Measurements from ENCODE around the gene PEX14. TPM values are rescaled to one million over a fixed set of nuclear protein-coding genes. Genes with fewer than 3 reads are reported as not detected.
A peak's percentile ranks its signal among the peaks of the same experiment; 100 is the strongest.

The PEX14 gene
- total RNA-seq, 2 donors from 2014 or later = 24.3 to 26.0 TPM

- no peaks in the 10 kb centered on the region for H3K36me3 ChIP-seq (ENCODE audit: control insufficient read depth, insufficient read depth, low read length)
- H3K9me3 ChIP-seq (ENCODE audit: control insufficient read depth, low read length) = no peaks in the 10 kb centered on the region
- 73 to 82% methylated on average over 8 to 9 of the region's 9 CpGs for WGBS, 2 experiments (ENCODE audit: insufficient coverage in 1 of 2, insufficient read length in 1 of 2)
- peaks cover 9% of the 10 kb centered on the region for H3K4me1 ChIP-seq (ENCODE audit: control insufficient read depth, insufficient read depth, low read length)
- Mint-ChIP-seq H3K9me3 (no peaks in the 10 kb centered on the region), H3K27ac (peak overlapping the region; percentile 81), H3K36me3 (ENCODE audit: low read depth) (peaks cover 3% of the 10 kb centered on the region), H3K27me3 (ENCODE audit: insufficient read depth) (no peaks in the 10 kb centered on the region), H3K4me3 (no peak overlapping the region), H3K4me1 (peaks cover 34% of the 10 kb centered on the region)
- H3K4me3 ChIP-seq (ENCODE audit: low read length) = no peak overlapping the region
- TF ChIP-seq CTCF (conservative IDR thresholded peaks at IDR 0.05) = no peak
- no peak overlapping the region for H3K9ac ChIP-seq (ENCODE audit: extremely low read depth, low read length, poor library complexity, severe bottlenecking)
- H3K27me3 ChIP-seq (ENCODE audit: control insufficient read depth, insufficient read depth, low read length, poor library complexity, severe bottlenecking) = no peaks in the 10 kb centered on the region
- peak overlapping the region; percentile 39 for H3K27ac ChIP-seq (ENCODE audit: low read depth, low read length)
- no peak for DNase-seq
These were observed 81.8 kb downstream of the PEX14 start for GRCh38 chr1:10556430-10557005.

DNA sequence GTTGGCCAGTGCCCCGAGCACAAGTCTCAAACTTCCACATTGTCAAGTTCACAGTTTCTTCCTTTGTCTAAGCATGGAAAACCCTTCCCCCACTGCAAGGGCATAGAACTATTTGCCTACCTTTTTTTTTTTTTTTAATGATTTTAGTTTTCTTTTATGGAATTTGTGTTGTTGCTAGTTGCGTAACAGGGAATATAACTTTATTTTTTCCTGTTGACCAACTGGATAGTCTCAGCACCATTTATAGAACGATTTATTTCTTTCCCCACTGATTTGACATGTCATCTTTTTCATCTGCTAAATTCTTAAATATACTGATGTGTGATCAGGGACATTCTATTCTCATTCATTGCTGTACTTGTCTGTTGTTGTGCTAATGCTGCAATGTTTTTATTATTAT, 83.0 kb downstream of the PEX14 start:
- peaks cover 9% of the 10 kb centered on the region for H3K4me1 ChIP-seq (ENCODE audit: control insufficient read depth, insufficient read depth, low read length)
- H3K9me3 ChIP-seq (ENCODE audit: control insufficient read depth, low read length) = peaks cover 4% of the 10 kb centered on the region
- TF ChIP-seq CTCF (conservative IDR thresholded peaks at IDR 0.05) = no peak
- H3K9ac ChIP-seq (ENCODE audit: extremely low read depth, low read length, poor library complexity, severe bottlenecking) = no peak overlapping the region
- Mint-ChIP-seq H3K4me1 (peaks cover 34% of the 10 kb centered on the region), H3K9me3 (peaks cover 3% of the 10 kb centered on the region), H3K27me3 (ENCODE audit: insufficient read depth) (no peaks in the 10 kb centered on the region), H3K36me3 (ENCODE audit: low read depth) (peaks cover 6% of the 10 kb centered on the region), H3K4me3 (no peak overlapping the region), H3K27ac (no peak overlapping the region)
- whole genome bisulfite sequencing, 2 experiments (ENCODE audit: insufficient coverage in 1 of 2, insufficient read length in 1 of 2) = 93 to 100% methylated on average over 1 to 3 of the region's 3 CpGs
- no peaks in the 10 kb centered on the region for H3K27me3 ChIP-seq (ENCODE audit: control insufficient read depth, insufficient read depth, low read length, poor library complexity, severe bottlenecking)
- no peak overlapping the region for H3K27ac ChIP-seq (ENCODE audit: low read depth, low read length)
- no peak for DNase-seq
- no peak overlapping the region for H3K4me3 ChIP-seq (ENCODE audit: low read length)
- H3K36me3 ChIP-seq (ENCODE audit: control insufficient read depth, insufficient read depth, low read length) = no peaks in the 10 kb centered on the region

GRCh38 chr1:10559386-10559785, 84.6 kb downstream of the PEX14 start:
- Mint-ChIP-seq H3K27me3 (ENCODE audit: insufficient read depth) (no peaks in the 10 kb centered on the region), H3K36me3 (ENCODE audit: low read depth) (peaks cover 15% of the 10 kb centered on the region), H3K27ac (peak overlapping the region; percentile 57), H3K4me1 (peaks cover 32% of the 10 kb centered on the region), H3K4me3 (no peak overlapping the region), H3K9me3 (peaks cover 15% of the 10 kb centered on the region)
- no peak overlapping the region for H3K9ac ChIP-seq (ENCODE audit: extremely low read depth, low read length, poor library complexity, severe bottlenecking)
- peaks cover 9% of the 10 kb centered on the region for H3K4me1 ChIP-seq (ENCODE audit: control insufficient read depth, insufficient read depth, low read length)
- no peak for TF ChIP-seq CTCF (conservative IDR thresholded peaks at IDR 0.05)
- H3K9me3 ChIP-seq (ENCODE audit: control insufficient read depth, low read length) = peaks cover 11% of the 10 kb centered on the region
- DNase-seq = no peak
- H3K36me3 ChIP-seq (ENCODE audit: control insufficient read depth, insufficient read depth, low read length) = no peaks in the 10 kb centered on the region
- 83 to 90% methylated on average over 7 to 8 of the region's 8 CpGs for WGBS, 2 experiments (ENCODE audit: insufficient coverage in 1 of 2, insufficient read length in 1 of 2)
- H3K27ac ChIP-seq (ENCODE audit: low read depth, low read length) = no peak overlapping the region
- no peaks in the 10 kb centered on the region for H3K27me3 ChIP-seq (ENCODE audit: control insufficient read depth, insufficient read depth, low read length, poor library complexity, severe bottlenecking)
- no peak overlapping the region for H3K4me3 ChIP-seq (ENCODE audit: low read length)

All from endodermal cell (in vitro differentiated cells).